ENCODE measurements around the gene MYH15.

The MYH15 gene

DNA sequence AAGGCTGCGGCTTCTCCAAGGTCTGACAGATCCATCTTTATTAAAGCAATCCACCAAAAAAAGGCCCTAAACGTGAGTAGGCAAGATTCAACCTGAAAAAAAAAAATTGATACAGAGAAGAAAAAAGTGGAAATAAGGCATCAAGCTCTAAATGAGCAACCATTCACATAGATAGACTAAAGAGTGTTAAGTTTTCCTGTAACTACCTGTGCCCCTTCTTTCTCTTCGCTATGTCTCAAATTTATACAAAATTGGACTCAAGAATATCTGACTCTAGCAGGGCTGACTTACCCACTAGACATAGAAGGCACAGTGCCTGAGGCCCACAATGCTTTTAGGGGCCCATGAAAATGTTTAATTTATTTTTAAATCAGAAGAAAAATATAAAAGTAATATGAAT, at the start of gene MYH15:
TSS of gene MYH15 (minus strand) at position 101 of the 400 bp plus-strand sequence. CDS start at position 35, 66 bp downstream.
- DNase-seq (ENCODE audit: low read depth in 2 of 2): no peak

DNA sequence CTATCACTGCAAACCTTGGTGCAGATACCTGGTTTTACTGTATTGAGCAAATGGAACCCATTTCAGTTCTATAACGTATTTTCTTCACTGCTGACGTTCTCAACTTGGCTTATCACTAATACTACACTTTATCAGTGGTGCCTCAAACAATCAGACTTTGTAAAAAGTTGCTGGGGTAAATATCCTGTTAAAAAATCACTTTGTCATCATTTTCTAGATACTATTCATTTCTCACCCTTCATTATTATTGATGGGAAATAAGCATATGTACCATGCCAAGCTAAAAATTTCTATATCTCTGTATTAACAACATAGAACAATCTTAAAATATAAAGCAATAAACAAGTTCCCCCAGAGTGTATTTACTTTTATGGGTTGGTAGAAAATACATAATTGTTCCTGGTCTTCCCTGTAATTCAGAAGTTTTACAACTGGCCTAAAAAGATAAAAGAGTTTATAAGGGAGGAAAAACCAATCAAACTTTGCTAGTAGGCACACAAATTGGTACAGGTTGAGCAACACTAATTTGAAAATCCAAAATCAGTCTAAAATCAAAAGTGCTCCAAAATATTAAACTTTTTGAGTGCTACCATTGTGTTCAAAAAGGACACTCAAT, 45.7 kb upstream of the MYH15 start:
- DNase-seq (ENCODE audit: low read depth in 2 of 2): no peak

DNA sequence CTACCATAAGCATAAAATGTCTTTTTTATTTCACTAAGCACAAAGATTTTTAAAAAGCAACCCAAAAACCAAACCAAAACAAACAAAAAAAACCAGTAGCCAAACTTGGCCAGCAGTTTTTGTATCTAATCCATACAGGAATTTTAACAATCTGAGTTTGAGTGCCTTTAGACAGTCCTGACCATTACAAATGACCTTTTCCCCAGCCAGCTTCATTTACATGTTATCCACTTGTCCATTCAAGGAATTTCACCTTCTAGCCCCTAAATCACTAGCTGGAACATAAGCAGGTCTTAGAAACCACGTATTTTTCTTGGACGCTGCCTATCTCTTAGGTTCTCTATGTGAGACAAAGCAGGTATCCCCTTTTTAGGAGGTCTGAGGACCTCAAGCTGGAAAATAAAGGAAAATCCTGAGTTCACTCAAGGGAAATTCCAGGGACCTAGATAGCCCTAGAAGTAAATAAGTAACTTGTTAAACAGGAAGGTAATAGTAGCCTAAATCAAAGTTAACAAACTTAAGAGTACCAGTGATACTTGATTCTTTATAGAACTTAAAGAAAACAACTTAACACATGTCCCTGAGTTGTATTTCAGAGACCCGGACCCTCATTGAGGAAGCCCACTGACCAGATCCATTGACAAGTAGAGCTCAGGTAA, 44.6 kb upstream of the MYH15 start:
- DNase-seq (ENCODE audit: low read depth in 2 of 2): no peak

DNA sequence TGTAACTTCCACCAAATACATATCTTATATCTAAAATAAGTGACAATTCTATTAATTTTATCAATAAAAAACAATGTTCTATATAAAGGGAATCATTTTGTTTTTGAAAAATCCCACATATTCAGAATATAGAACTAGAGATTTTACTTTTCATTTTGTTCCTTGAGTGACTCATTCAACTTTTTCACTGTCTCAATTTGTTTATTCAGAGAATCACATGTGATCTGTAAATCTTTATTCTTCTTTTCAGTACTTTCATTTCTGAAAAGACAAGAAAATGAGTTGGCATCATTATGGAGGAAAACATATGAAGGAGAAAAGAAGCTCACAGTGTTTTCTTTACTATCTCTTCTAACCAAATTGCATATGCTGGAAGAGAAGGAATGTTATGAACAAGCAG, 43.8 kb upstream of the MYH15 start:
- no peak for DNase-seq (ENCODE audit: low read depth in 2 of 2)

DNA sequence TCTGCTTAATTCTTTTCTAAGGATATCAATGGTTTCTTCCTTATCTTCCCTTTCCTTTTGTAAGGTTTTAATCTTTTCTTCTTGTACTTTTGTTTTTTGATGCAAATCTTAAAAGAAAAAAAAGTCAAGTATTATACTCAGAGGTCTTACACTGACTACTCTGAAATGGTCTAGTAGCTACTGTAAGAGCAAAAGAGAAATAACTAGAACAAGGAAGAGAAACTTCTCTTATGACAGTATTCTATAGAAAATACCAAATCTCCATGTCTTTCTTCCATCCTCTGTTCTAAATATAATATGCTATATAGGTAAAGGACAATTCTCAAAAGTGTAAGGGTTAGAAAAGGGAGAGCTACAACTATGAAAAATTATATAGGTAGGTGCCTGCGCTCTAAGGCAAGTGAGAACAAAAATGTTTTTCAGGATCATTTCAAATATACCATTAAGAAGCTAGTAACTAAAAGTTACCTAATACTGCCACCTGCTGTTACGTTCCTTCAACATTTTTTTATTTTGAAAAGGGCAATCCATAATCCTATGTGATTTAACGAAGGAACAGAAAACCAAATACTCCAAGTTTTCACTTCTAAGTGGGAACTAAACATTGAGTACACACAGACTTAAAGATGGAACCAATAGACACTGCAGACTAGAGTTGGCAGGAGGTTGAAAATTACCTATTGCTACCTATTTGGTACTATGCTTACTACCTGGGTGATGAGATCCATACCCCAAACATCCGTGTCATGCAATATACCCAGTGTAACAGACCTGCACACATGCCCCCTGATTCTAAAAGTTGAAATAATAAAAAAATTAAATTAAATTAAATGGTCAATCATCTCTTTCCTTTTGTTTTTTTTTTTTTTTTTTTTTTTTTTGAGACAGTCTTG, 42.1 kb upstream of the MYH15 start:
- DNase-seq (ENCODE audit: low read depth in 2 of 2): no peak

DNA sequence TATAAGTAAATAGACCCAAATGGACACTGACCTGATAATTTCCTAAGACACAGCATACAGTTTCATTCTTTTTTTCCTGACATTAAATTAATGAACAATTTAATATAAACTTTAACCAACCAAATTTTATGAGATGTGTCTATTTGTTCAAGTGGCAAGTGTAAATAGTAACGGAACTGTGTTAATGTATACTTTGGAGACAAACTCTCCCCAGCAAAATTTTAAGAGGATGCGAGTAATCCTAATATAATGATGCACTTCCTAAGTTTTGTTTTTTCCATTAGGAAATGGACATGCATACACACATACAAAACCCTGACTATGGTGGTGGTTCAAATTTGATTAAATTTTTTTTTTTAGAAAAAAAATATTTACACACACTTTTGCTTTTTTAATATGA, 38.5 kb upstream of the MYH15 start:
- no peak for DNase-seq (ENCODE audit: low read depth in 2 of 2)

DNA sequence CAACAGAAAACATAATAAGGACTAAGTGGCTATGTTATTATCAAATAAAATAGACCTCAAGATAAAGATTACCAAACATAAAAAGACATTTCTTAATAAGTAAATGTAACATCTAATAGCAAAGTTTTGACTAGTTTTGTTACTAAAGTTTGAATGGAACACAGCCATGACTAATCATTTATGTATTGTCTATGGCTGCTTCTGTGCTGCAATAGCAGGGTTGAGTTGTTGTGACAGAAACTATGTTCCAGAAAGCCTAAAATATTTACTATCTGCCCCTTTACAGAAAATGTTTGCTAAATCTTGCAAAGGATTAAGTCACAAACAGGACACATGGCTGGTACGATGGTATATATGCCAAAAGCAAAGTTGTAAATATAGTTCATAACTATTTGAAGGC, 37.9 kb upstream of the MYH15 start:
- DNase-seq (ENCODE audit: low read depth in 2 of 2): no peak

DNA sequence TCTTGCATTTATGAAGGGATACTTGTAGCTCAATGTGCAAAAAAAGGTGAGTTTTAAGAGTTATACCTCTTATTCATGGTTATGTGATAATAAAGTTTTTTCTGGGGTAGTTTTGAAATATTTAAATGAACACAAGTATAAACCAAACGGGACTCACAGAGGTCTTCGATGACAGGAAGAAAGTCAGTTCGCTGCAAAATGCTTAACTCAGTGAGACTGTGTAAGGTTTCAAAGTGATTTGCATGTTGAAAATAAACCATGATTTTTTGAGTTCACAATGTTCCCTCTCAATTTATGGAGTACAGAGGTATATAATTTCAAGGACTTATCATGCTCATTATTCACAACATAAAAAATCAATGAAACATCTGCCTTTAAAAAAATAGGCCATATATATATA, 36.3 kb upstream of the MYH15 start:
- no peak for DNase-seq (ENCODE audit: low read depth in 2 of 2)

DNA sequence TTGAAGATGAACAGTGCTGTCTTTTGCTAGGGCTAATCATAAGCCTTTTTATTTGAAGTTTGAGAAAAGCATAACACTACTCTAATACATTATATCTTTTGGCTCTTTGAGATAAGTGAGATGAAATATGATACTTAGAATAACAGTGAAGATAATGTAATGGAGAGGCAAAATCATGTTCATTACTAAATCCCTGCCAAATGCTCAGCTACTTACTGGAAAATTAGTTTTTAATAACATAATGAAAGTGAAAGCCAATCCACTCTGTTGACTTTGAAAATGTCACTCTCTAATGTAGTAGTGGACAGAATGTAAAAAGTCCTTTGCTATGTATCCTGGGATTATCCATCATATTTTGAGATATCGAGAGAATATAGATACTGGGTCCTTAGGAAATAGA, 35.9 kb upstream of the MYH15 start:
- no peak for DNase-seq (ENCODE audit: low read depth in 2 of 2)

DNA sequence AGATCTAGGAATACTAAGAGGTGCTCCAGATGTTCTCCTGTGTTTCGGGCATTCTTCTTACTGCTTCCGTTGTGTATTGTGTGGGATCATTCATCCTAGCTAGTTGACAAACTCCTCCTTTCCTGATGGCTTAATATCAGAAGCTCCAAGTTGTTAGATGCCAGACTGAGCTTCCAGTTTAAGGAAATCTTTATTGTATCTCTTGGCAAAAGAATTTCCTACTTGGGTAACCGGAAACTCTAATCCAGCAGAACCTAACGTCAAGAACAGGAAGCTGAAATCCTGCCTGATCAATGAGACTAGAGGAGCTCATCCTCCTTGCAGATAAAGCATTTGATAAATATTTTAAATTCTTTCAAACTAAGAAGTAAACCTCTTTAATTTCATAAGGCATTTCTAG, 27.7 kb upstream of the MYH15 start:
- no peak for DNase-seq (ENCODE audit: low read depth in 2 of 2)

DNA sequence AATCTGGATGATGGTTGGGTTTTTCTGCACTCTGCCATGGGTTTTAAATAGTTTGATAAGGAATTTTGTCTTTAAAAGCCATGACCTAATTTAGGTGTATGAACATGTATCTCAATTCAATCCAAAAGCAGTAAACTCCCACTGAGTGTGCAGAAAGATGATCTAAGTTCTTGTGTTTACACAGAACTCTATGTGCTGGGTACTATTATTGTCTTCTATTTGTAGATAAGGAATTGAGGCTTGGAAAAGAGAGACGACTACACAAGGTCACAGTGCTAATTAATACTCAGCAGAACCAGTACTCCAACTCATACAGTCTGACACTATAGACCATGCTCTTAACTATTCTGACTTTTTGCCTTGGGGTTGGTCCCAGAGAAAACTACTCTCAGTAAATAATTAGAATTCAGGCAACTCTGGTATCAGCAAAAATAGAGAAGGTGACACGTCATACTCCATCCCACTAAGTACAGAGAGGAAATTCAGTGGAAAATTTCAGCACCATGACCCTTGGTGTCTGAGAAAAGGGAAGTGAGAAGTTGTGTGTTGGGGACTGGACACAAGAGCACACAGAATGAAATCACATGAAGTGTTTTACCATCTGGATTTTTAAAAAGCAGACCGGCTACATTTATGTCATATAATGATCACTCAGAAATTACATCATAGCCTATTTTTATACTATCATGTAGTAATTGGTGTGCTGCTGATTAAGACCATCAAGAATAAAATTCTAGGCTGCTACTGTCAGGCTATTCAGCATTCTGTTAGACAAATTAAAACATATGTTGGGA, 18.3 kb upstream of the MYH15 start:
- no peak for DNase-seq (ENCODE audit: low read depth in 2 of 2)

DNA sequence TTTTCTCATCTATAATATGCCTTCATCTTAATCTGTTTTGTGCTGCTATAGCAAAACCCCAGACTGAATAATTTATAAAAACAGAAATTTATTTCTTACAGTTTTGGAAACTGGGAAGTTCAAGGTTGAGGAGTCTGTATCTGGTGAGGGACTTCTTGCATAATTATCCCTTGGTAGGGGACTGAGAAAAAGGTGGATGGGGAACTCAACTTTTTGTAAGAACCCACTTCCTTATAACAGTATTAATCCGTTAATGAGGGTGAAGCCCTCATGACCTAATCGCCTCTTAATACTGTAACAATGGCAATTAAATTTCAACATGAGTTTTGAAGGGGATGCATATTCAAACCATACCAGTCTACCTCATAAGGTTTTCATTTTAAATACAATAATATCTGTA, 17.4 kb upstream of the MYH15 start:
- DNase-seq (ENCODE audit: low read depth in 2 of 2): no peak

DNA sequence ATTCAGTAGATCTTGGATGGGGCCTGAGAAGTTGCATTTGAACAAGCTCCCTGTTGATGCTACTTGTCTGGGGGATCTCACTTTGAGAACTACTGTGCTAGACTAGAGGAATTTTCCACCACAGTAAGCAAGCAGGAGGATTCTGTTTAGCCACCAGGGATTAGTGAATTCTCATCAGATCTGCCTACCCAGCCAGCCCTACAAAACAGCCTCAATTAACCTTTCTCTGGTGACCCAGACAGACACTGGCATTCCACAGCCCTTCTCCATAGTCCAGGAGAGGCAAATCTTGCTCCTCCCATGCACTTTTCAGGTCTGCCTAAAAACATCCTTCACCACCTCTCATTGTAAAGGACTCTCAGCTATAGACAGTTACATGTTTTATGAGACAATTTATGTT, 16.7 kb upstream of the MYH15 start:
- DNase-seq (ENCODE audit: low read depth in 2 of 2): no peak

DNA sequence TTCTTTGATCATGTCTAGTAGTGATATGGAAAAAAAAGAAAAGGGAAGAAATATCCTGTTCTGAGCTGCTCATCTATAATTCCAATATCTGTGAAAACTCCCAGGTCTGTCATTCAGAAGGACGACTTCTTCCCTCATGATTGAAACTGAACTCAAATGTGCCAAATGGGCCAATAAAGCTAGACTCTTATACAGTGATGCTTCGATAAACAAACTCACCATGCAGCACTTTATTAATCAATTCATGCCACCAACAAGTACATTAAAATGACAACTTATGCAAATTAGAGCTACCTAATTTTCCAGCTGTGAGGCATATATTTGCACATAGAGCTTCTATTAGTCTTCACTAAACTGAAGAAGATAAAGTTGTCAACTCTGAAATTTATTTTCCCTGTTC, 15.6 kb upstream of the MYH15 start:
- no peak for DNase-seq (ENCODE audit: low read depth in 2 of 2)

DNA sequence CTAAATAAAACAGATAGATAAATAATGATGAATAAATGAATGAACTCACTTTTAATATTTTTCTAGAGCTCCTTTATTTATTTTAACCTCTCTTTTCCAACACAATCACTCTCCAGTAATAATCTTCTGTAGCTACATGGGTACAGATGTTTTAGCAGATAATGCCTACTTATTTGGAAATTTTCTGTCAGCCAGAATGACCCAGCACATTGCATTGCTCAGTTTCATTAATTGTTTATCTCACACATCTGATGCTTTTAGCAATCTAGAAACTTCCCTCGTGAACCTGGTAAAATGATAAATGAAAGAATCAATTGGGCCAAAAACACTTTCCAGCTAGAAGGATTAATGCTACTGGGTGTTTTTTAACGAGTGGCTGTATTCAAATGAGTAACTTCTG, 14.9 kb upstream of the MYH15 start:
- DNase-seq (ENCODE audit: low read depth in 2 of 2): no peak

DNA sequence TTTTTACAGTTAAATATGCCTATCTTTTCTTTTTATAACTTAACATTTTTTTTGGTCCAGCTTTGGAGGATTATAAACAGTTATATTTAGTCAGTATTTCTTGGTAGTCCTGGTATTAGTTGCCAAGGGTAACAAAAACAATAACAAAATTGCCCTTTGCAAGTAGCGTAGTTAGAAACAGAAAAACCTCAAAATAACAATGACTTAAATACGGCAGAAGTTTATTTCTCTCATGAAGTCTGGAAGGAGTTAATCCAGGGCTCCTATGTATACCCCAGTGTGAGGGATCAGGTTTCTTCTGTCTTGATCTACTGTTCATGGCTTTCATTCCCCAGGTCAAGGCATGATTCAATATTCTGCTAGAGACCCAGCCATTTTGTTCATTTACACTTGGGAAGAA, 14.1 kb upstream of the MYH15 start:
- DNase-seq (ENCODE audit: low read depth in 2 of 2): no peak

DNA sequence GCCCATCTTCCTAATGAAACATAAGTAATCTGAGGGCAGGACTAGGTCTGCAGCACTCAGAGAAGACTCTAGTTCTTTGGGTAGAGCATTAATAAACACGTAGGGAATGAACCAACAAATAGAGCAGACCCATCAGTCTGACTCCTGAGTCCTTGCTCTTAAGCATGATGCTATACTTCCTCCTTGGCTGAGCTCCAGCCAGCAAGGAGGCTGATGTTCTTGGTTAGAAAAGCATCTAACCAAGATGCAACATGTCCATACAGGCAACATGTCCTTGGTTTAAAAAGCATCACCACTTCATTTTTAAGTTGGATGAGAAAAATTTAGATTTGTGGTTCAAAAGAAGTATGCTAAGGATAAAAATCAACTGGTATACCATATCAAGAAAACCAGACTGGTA, 8.5 kb upstream of the MYH15 start:
- DNase-seq (ENCODE audit: low read depth in 2 of 2): no peak

DNA sequence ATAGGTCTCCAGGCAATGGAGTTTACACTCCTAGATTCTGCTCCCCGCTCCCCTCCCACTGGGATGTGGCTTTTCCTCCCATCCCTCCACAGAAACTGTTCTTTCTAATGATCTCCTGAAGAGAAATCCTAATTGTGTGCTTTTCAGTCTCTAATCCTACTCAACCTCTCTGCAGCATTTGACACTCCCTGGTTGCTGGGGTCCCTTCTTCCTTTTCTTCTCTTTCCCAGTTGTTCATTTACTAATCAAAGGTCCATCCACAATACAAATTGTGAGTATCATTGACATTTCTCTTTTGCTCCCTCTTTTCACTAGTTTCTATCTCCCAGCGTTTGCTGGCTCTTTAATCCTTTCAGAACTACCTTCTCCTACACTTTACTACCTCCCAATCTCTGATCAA, 6.5 kb upstream of the MYH15 start:
- no peak for DNase-seq (ENCODE audit: low read depth in 2 of 2)

DNA sequence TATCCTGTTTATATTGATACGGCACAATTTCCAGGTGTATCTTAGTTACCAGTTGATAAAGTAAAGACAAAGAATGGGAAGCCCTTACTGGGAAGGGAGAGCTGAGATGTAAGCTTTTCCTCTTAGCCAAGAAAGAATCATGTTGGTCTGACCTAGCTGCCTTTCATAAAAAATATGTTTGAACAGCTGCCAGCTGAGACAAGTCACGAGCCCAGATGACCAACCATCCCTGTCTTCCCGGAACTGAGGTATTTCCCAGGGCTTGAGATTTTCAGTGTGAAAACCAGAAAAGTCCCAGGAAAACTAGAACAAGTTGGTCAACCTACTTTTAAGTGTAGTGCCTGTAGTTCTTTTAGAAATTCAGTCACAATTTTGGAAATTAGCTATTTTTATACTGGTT, 3.6 kb upstream of the MYH15 start:
- no peak for DNase-seq (ENCODE audit: low read depth in 2 of 2)

DNA sequence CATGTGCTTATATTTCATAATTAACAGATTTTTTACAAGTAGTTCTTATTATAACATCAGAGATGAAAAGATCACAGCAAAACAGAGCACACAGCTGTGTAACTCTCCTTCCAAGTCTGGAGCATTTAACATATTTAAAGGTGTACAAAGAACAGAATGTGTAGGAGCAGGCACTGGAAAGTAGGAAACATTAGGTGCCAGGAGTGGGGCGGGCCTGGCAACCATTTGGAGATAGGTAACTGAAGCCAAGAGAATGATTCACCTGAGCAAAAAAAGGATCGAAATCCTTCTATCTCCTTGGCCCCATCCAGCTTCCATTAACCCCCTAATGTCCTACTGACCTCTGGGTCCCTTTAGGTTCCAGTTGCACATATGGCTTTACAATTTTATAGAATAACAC, 2.3 kb upstream of the MYH15 start:
- DNase-seq (ENCODE audit: low read depth in 2 of 2): no peak

DNA sequence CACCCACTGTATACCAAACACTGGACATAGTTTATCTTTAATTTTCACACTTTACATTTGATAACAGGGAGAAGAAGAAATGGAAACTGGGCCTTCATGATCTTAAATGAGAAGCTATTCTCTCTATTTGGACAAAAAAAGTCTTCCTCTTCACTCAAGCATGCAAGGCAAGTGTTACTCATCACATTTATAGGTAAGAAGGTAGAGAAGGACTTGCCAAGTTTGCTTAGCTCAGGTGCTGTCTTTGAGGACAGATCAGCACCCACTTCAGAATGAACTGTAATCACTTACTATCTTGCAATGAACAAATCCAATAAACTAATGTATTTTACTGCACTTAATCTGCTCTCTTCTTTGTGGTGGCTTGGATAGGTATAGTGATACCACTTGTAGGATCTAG, 1.1 kb upstream of the MYH15 start:
- no peak for DNase-seq (ENCODE audit: low read depth in 2 of 2)

DNA sequence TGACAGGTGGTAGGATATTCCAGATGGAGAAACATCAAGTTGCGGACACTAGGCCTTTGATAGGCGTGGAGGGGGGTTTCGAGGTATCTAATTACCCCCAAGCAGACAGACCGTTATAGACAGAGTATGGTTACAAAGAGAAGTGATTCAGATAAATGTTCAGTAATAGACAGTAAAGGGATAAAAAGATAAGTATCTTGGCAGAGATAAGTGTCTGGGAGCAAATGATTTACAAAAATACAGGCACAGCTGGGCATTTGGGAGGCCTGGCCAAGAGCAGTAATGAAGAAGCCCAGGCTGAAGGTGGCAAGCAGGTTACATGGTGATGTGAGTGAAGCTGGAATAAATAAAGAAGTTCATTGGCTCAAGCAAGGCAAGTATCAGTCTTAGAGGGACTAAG, 659 bp upstream of the MYH15 start:
- no peak for DNase-seq (ENCODE audit: low read depth in 2 of 2)

Measured in stimulated activated CD8-positive, alpha-beta memory T cell treated with anti-CD3 and anti-CD28 coated beads, Interleukin-7, amount 100 ng/mL, for 4 hours (primary cell).